Thymus (tissue), 11 donors: ENCODE results near the gene ZFP90. TPM values are rescaled to one million over a fixed set of nuclear protein-coding genes. Genes with fewer than 3 reads are reported as not detected.
"Not testable (repeated sequence)": the region's sequence is repeated elsewhere in the genome, so short reads cannot be mapped to it uniquely, and the experiment has no call there.

Experiments used
- DNase-seq, 9 donors: peaks; one replicate each; pipeline ENCODE4 v3.0.0-alpha.2; 2013; ENCODE audit warnings: low spot score in 9 of 9, low read depth in 6 of 9, missing footprints in 1 of 9
- H3K27ac ChIP-seq, 2 donors: one replicate each; pipeline ENCODE4 v1.5.1; 2013; ENCODE audit warnings: control low read depth in 1 of 2, low read depth in 1 of 2, low read length in 1 of 2, mild to moderate bottlenecking in 1 of 2, moderate library complexity in 1 of 2
- H3K27me3 ChIP-seq, 2 donors: one replicate each; pipeline ENCODE4 v1.5.1; 2013; ENCODE audit warnings: low read length in 1 of 2; ENCODE audit not compliant: control insufficient read depth in 2 of 2, insufficient read depth in 1 of 2
- H3K36me3 ChIP-seq, 2 donors: one replicate each; pipeline ENCODE4 v1.5.1; 2013; ENCODE audit warnings: low read length in 1 of 2, mild to moderate bottlenecking in 1 of 2, moderate library complexity in 1 of 2; ENCODE audit not compliant: control insufficient read depth in 2 of 2, insufficient read depth in 2 of 2
- H3K4me1 ChIP-seq, 2 donors: one replicate each; pipeline ENCODE4 v1.5.1; 2013; ENCODE audit warnings: low read length in 2 of 2; ENCODE audit not compliant: control insufficient read depth in 2 of 2, insufficient read depth in 2 of 2
- H3K4me3 ChIP-seq, 2 donors: one replicate each; pipeline ENCODE4 v1.5.1; 2013; ENCODE audit warnings: low read length in 2 of 2, control low read depth in 1 of 2, mild to moderate bottlenecking in 1 of 2
- H3K9me3 ChIP-seq, 2 donors: one replicate each; pipeline ENCODE4 v1.5.1; 2013; ENCODE audit warnings: low read length in 1 of 2, mild to moderate bottlenecking in 1 of 2; ENCODE audit not compliant: control insufficient read depth in 2 of 2, insufficient read depth in 1 of 2
- WGBS: extraction: QIAGEN DNeasy Blood & Tissue Kit; methylation state at CpG from one replicate; pipeline ENCODE4 v1.1.7; 2013; 5-methylcytosine and 5-hydroxymethylcytosine counted together
- polyA plus RNA-seq: library from polyadenylated mRNA; stranded (reverse); fragments of 200-250 nt; gene quantifications from one replicate; pipeline ENCODE4 v1.2.3, GENCODE V29; 2013
- total RNA-seq: library from RNA; stranded (reverse); fragments of 120-200 nt; gene quantifications from one replicate; pipeline ENCODE4 v1.2.4, GENCODE V29; 2013
- donor health status: healthy.

The ZFP90 gene
- total and polyA plus RNA-seq, 2 donors, result 13.8 to 17.9 TPM

DNA sequence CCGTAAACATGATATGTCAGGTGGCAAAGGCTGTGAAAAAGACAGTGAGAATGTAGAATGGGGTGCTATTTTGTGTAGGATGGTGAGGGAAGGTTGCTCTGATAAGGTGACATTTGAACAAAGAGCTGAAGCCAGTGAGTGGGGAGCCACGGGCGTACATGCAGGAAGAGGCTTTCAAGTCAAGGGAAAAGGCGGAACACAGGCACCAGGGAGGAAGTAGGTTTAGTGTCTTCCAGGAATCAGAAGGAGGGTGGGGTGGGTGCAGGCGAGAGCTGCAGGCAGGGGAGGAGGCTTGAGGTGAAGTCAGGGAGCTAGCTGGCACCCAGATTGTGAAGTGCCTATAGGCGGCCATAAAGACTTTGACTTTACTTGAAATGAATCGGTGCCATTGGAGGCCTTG is 14.1 kb downstream of the ZFP90 start:
- no peak for DNase-seq
- 93% methylated on average over 7 of the region's 7 CpGs for WGBS
- Histone ChIP-seq H3K9me3 (peaks cover 16 to 55% of the 10 kb centered on the region in 2 donors), H3K27ac (no peak overlapping the region), H3K27me3 (no peaks in the 10 kb centered on the region), H3K4me1 (no peaks in the 10 kb centered on the region), H3K36me3 (peaks cover 61 to 66% of the 10 kb centered on the region in 2 donors), H3K4me3 (no peak overlapping the region)

GRCh38 chr16:68560341-68560740 is 21.2 kb downstream of the ZFP90 start:
- H3K27ac ChIP-seq, H3K4me1 ChIP-seq, H3K4me3 ChIP-seq, H3K27me3 ChIP-seq, DNase-seq: not testable (repeated sequence)
- H3K36me3 ChIP-seq, result peaks cover 55 to 56% of the 10 kb centered on the region in 2 donors
- WGBS, result 99% methylated on average over 2 of the region's 2 CpGs
- peaks cover 31 to 40% of the 10 kb centered on the region in 2 donors for H3K9me3 ChIP-seq

GRCh38 chr16:68563631-68564381 is 24.7 kb downstream of the ZFP90 start:
- H3K27me3 ChIP-seq, result no peaks in the 10 kb centered on the region
- no peak overlapping the region for H3K27ac ChIP-seq
- 99% methylated on average over 7 of the region's 7 CpGs for WGBS
- peaks cover 25 to 47% of the 10 kb centered on the region in 2 donors for H3K9me3 ChIP-seq
- peaks cover 31% of the 10 kb centered on the region in 2 donors for H3K36me3 ChIP-seq
- H3K4me1 ChIP-seq, result no peaks in the 10 kb centered on the region
- no peak overlapping the region for H3K4me3 ChIP-seq
- DNase-seq, result peak in 1 of 9 donors; percentile 10

- no peaks in the 10 kb centered on the region for H3K27me3 ChIP-seq
- no peak overlapping the region for H3K4me3 ChIP-seq
- peak in 1 of 9 donors; percentile 9 for DNase-seq
- no peak overlapping the region for H3K27ac ChIP-seq
- no peaks in the 10 kb centered on the region for H3K4me1 ChIP-seq
- peaks cover 25 to 26% of the 10 kb centered on the region in 2 donors for H3K36me3 ChIP-seq
- WGBS, result 98% methylated on average over 9 of the region's 9 CpGs
- H3K9me3 ChIP-seq, result peaks cover 24 to 52% of the 10 kb centered on the region in 2 donors
Measured at GRCh38 chr16:68564382-68564985, 25.4 kb downstream of the ZFP90 start.

- no peak for DNase-seq
- H3K27ac ChIP-seq, result no peak overlapping the region
- H3K4me1 ChIP-seq, result no peaks in the 10 kb centered on the region
- WGBS, result 81% methylated on average over 3 of the region's 3 CpGs
- peaks cover 8 to 62% of the 10 kb centered on the region in 2 donors for H3K9me3 ChIP-seq
- no peak overlapping the region for H3K4me3 ChIP-seq
- no peaks in the 10 kb centered on the region for H3K27me3 ChIP-seq
- no peaks in the 10 kb centered on the region for H3K36me3 ChIP-seq
Measured at GRCh38 chr16:68574479-68574878, 35.4 kb downstream of the ZFP90 start.

GRCh38 chr16:68575082-68575481 is 36.0 kb downstream of the ZFP90 start:
- H3K9me3 ChIP-seq, result peaks cover 8 to 61% of the 10 kb centered on the region in 2 donors
- H3K4me1 ChIP-seq, result no peaks in the 10 kb centered on the region
- no peaks in the 10 kb centered on the region for H3K27me3 ChIP-seq
- H3K4me3 ChIP-seq, result no peak overlapping the region
- 95% methylated on average over 3 of the region's 3 CpGs for WGBS
- H3K27ac ChIP-seq, result no peak overlapping the region
- H3K36me3 ChIP-seq, result no peaks in the 10 kb centered on the region
- DNase-seq, result no peak

GRCh38 chr16:68577352-68577853 is 38.3 kb downstream of the ZFP90 start:
- H3K4me1 ChIP-seq, result no peaks in the 10 kb centered on the region
- H3K27ac ChIP-seq, result no peak overlapping the region
- WGBS, result 95% methylated on average over 2 of the region's 2 CpGs
- peaks cover 6 to 46% of the 10 kb centered on the region in 2 donors for H3K9me3 ChIP-seq
- no peak for DNase-seq
- no peaks in the 10 kb centered on the region for H3K36me3 ChIP-seq
- H3K27me3 ChIP-seq, result no peaks in the 10 kb centered on the region
- H3K4me3 ChIP-seq, result no peak overlapping the region

GRCh38 chr16:68590201-68590994 is 51.3 kb downstream of the ZFP90 start:
- peak; percentile 11 to 70 (median 37) for DNase-seq
- no peak overlapping the region for H3K4me3 ChIP-seq
- H3K27me3 ChIP-seq, result peaks cover 0 to 3% of the 10 kb centered on the region in 2 donors
- H3K36me3 ChIP-seq, result no peaks in the 10 kb centered on the region
- WGBS, result 26% methylated on average over 26 of the region's 26 CpGs
- H3K27ac ChIP-seq, result no peak overlapping the region
- H3K9me3 ChIP-seq, result no peaks in the 10 kb centered on the region
- H3K4me1 ChIP-seq, result peaks cover 0 to 7% of the 10 kb centered on the region in 2 donors
